Fibroblast of lung (primary cell): ENCODE results near the gene S100A9. TPM values are rescaled to one million over a fixed set of nuclear protein-coding genes. Genes with fewer than 3 reads are reported as not detected.

Experiments
- DNase-seq, 2 donors: peaks; one replicate each; pipeline versions ENCODE4 v3.0.0 to v3.0.0-alpha.2; 2010; ENCODE audit warnings: low read depth in 2 of 2
- H2AFZ ChIP-seq: 2 replicates; pipeline ENCODE4 v1.5.1; 2012; ENCODE audit warnings: low read length, control low read depth, inconsistent platforms
- H3K27ac ChIP-seq: 2 replicates; pipeline ENCODE4 v1.5.1; 2011; ENCODE audit warnings: low read length, control low read depth; ENCODE audit not compliant: insufficient read depth
- H3K27me3 ChIP-seq: 2 replicates; pipeline ENCODE4 v1.5.1; 2011; ENCODE audit warnings: mild to moderate bottlenecking, low read length; ENCODE audit not compliant: control insufficient read depth, insufficient read depth
- H3K36me3 ChIP-seq: 2 replicates; pipeline ENCODE4 v1.5.1; 2011; ENCODE audit warnings: low read length; ENCODE audit not compliant: control insufficient read depth, insufficient read depth
- H3K4me1 ChIP-seq: 2 replicates; pipeline ENCODE4 v1.5.1; 2011; ENCODE audit warnings: low read length; ENCODE audit not compliant: control insufficient read depth, insufficient read depth; ENCODE audit errors: extremely low read depth
- H3K4me2 ChIP-seq: 2 replicates; pipeline ENCODE4 v1.5.1; 2011; ENCODE audit warnings: low read length, control low read depth; ENCODE audit not compliant: insufficient read depth; ENCODE audit errors: extremely low read depth
- H3K4me3 ChIP-seq, 4 experiments: fragments of 200-600 bp in 1 of 4; sonication (generic) in 1 of 4; replicated peaks in 1 of 4; 2 replicates each; pipeline ENCODE4 v1.5.1; 2011 to 2016; ENCODE audit warnings: low read length in 4 of 4, low read depth in 3 of 4, mild to moderate bottlenecking in 3 of 4, control low read depth in 2 of 4, inconsistent platforms in 1 of 4, mixed read lengths in 1 of 4; ENCODE audit not compliant: insufficient read depth in 1 of 4; ENCODE audit errors: control extremely low read depth in 1 of 4
- H3K79me2 ChIP-seq: 2 replicates; pipeline ENCODE4 v1.5.1; 2012; ENCODE audit warnings: mild to moderate bottlenecking, low read length, inconsistent platforms; ENCODE audit not compliant: control insufficient read depth, insufficient read depth
- H3K9ac ChIP-seq: 2 replicates; pipeline ENCODE4 v1.5.1; 2011; ENCODE audit warnings: mild to moderate bottlenecking, low read length, control low read depth; ENCODE audit not compliant: insufficient read depth
- H3K9me3 ChIP-seq: 2 replicates; pipeline ENCODE4 v1.5.1; 2012; ENCODE audit warnings: low read depth, low read length; ENCODE audit not compliant: control insufficient read depth, insufficient read depth
- H4K20me1 ChIP-seq: 2 replicates; pipeline ENCODE4 v1.5.1; 2011; ENCODE audit warnings: low read length; ENCODE audit not compliant: control insufficient read depth, insufficient read depth; ENCODE audit errors: extremely low read depth
- CTCF ChIP-seq, 2 donors: IDR thresholded peaks in 1 of 2; conservative IDR thresholded peaks in 1 of 2; 1 replicate in 1 of 2; 2 replicates in 1 of 2; pipeline ENCODE4 v1.5.1; 2011 to 2012; ENCODE audit warnings: low read length in 2 of 2, control low read depth in 1 of 2, inconsistent platforms in 1 of 2, low read depth in 1 of 2, mild to moderate bottlenecking in 1 of 2
- EZH2 ChIP-seq: IDR thresholded peaks from 2 replicates; pipeline ENCODE4 v1.5.1; 2012; ENCODE audit warnings: low read length, control low read depth, mild to moderate bottlenecking; ENCODE audit errors: missing control alignments
- polyA plus RNA-seq, 2 donors: library from polyadenylated mRNA; depleted of rRNA in 1 of 2; stranded (reverse) in 1 of 2; unstranded in 1 of 2; fragments of >200 nt; gene quantifications; 2 replicates each; pipeline ENCODE4 v1.2.1, GENCODE V29; 2011 to 2012; ENCODE audit warnings: missing spikeins in 1 of 2
- total RNA-seq: library from RNA; depleted of rRNA; stranded (reverse); fragments of >200 nt; gene quantifications from 2 replicates; pipeline ENCODE4 v1.2.1, GENCODE V29; 2014

The S100A9 gene
- total and polyA plus RNA-seq, 2 donors (not counting 1 experiment from before 2014, with no cell fraction given), result not detected

GRCh38 chr1:153347856-153348255 is 9.8 kb upstream of the S100A9 start:
- peaks cover 9% of the 10 kb centered on the region for H3K27me3 ChIP-seq
- H3K4me1 ChIP-seq, result no peaks in the 10 kb centered on the region
- TF ChIP-seq EZH2 (no peak), CTCF (conservative IDR thresholded peaks at IDR 0.05 in 1 of 2, IDR thresholded peaks at IDR 0.05 in 1 of 2; ENCODE audit: low read depth in 1 of 2, low read length in 2 of 2) (no peak)
- H3K9me3 ChIP-seq, result no peaks in the 10 kb centered on the region
- no peak for DNase-seq
- H3K4me2 ChIP-seq, result no peak overlapping the region
- no peaks in the 10 kb centered on the region for H3K36me3 ChIP-seq
- H3K27ac ChIP-seq, result no peak overlapping the region
- H3K79me2 ChIP-seq, result no peaks in the 10 kb centered on the region
- H4K20me1 ChIP-seq, result no peaks in the 10 kb centered on the region
- no peak overlapping the region for H3K4me3 ChIP-seq
- H2AFZ ChIP-seq, result no peak overlapping the region
- no peak overlapping the region for H3K9ac ChIP-seq

- peaks cover 9% of the 10 kb centered on the region for H3K27me3 ChIP-seq
- no peaks in the 10 kb centered on the region for H4K20me1 ChIP-seq
- no peaks in the 10 kb centered on the region for H3K36me3 ChIP-seq
- DNase-seq, result no peak
- H3K9me3 ChIP-seq, result no peaks in the 10 kb centered on the region
- H3K4me1 ChIP-seq, result no peaks in the 10 kb centered on the region
- no peak within 1 kb of the TSS for H3K4me2 ChIP-seq
- no peak within 1 kb of the TSS for H3K27ac ChIP-seq
- H3K79me2 ChIP-seq, result no peaks in the 10 kb centered on the region
- TF ChIP-seq CTCF (conservative IDR thresholded peaks at IDR 0.05 in 1 of 2, IDR thresholded peaks at IDR 0.05 in 1 of 2; ENCODE audit: low read depth in 1 of 2, low read length in 2 of 2) (no peak), EZH2 (no peak)
- no peak within 1 kb of the TSS for H3K9ac ChIP-seq
- no peak within 1 kb of the TSS for H3K4me3 ChIP-seq
- H2AFZ ChIP-seq, result no peak within 1 kb of the TSS
Observed at GRCh38 chr1:153348511-153349362, 8.9 kb upstream of the S100A9 start, which contains the start of gene PGLYRP4. PGLYRP4 (minus strand) TSS chr1:153348841; CDS start chr1:153347932, 909 bp downstream.

DNA sequence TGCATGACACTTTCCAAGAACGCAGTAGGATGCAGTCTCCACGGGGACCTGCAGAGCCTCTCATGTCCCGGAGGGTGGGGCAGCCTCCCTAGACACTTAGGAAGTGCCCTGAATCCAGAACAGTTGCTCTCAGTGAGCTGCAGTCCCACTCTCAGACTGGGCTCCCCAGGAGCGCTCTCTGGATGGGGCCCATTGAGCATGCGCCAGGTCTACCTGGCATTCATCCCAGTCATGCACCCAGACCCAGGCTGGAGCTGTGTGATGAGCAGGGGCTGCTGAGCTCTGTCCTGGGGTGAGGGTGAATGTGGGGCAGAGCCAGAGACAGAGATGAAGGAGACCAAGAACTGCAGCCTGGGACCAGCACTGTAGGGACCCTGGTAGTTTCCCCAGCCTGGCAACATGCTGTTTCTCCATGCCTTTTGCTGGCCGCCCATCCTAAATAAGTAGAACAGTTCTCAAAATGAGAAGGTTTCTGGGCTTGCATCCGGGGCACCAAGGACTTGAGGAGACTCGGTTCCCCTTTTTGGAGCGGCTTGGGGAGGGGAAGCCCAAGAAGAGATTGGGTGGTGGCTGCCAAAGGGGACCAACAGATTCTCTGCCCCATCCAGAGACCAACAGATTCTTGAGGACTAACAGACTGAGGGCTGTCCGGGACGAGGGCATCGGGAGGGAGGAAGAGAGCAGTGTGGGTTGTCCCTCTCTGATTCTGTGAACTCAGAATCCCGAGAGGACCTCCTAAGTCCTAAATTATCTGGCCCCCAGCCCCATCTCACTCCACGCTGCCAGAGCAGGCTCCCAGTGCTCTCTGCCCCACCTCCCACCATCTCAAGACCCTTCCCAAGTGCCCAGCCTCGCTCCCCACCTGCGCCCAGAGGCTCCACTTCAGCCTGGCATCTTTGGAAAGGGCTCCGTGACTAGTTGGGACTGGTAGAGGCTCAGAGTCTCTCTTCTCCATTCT is 8.0 kb upstream of the S100A9 start:
- Histone ChIP-seq H3K36me3 (no peaks in the 10 kb centered on the region), H3K4me3 (no peak overlapping the region), H3K79me2 (no peaks in the 10 kb centered on the region), H3K9me3 (no peaks in the 10 kb centered on the region), H3K9ac (no peak overlapping the region), H4K20me1 (no peaks in the 10 kb centered on the region), H3K4me2 (no peak overlapping the region), H2AFZ (no peak overlapping the region), H3K27ac (no peak overlapping the region), H3K4me1 (no peaks in the 10 kb centered on the region), H3K27me3 (peaks cover 3% of the 10 kb centered on the region)
- TF ChIP-seq EZH2 (no peak), CTCF (conservative IDR thresholded peaks at IDR 0.05 in 1 of 2, IDR thresholded peaks at IDR 0.05 in 1 of 2; ENCODE audit: low read depth in 1 of 2, low read length in 2 of 2) (no peak)
- no peak for DNase-seq
